Cardiac fibroblast (primary cell): ENCODE results near the gene TGFB3.
A peak's percentile ranks its signal among the peaks of the same experiment; 100 is the strongest.

Experiments used
- DNase-seq, 2 donors: peaks; one replicate each; pipeline versions ENCODE4 v3.0.0 to v3.0.0-alpha.2; 2010; ENCODE audit warnings: low read depth in 2 of 2
- H3K4me3 ChIP-seq, 2 donors: replicated peaks in 1 of 2; 1 replicate in 1 of 2; 2 replicates in 1 of 2; pipeline ENCODE4 v1.5.1; 2011; ENCODE audit warnings: low read depth in 2 of 2, low read length in 2 of 2, mild to moderate bottlenecking in 2 of 2, moderate library complexity in 1 of 2
- CTCF ChIP-seq: IDR thresholded peaks from one replicate; pipeline ENCODE4 v1.5.1; 2011; ENCODE audit warnings: low read depth, mild to moderate bottlenecking, low read length, inconsistent platforms

Gene TGFB3

GRCh38 chr14:75913183-75913582, 68.6 kb downstream of the TGFB3 start:
- TF ChIP-seq CTCF = no peak
- no peak for DNase-seq
- H3K4me3 ChIP-seq = no peak overlapping the region

GRCh38 chr14:75911883-75912282, 69.9 kb downstream of the TGFB3 start:
- TF ChIP-seq CTCF = no peak
- peak; percentile 68 to 69 for DNase-seq
- H3K4me3 ChIP-seq = no peak overlapping the region

- no peak for DNase-seq
Measured at GRCh38 chr14:75910048-75910447, 71.7 kb downstream of the TGFB3 start.

GRCh38 chr14:75909630-75910029, 72.2 kb downstream of the TGFB3 start:
- TF ChIP-seq CTCF = no peak
- no peak overlapping the region for H3K4me3 ChIP-seq
- no peak for DNase-seq

More at GRCh38 chr14:75910048-75910447, 71.7 kb downstream of the TGFB3 start:
- no peak for TF ChIP-seq CTCF
- H3K4me3 ChIP-seq = no peak overlapping the region
